ENCODE data around the gene SRSF8.

DNA sequence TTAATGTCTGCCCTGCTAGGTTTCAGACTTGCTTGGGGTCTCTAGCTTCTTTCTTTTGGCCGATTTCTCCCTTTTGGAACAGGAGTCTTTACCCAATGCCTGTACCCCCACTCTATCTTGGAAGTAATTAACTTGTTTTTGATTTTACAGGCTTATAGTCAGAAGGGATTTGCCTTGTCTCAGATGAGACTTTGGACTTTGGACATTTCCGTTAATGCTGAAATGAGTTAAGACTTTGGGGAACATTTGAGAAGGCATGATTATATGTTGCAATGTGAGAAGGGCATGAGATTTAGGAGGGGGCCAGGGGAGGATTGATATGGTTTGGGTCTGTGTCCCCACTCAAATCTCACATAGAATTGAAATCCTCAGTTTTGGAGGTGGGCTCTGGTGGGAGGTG is 12.4 kb upstream of the SRSF8 start:
- TF ChIP-seq CTCF (conservative IDR thresholded peaks at IDR 0.05 in 1 of 2, IDR thresholded peaks at IDR 0.05 in 1 of 2; ENCODE audit: low read depth in 1 of 2, low read length in 2 of 2) (no peak), EZH2 (IDR thresholded peaks at IDR 0.05; ENCODE audit: low read length, missing control alignments) (no peak)
